Activated CD4-positive, alpha-beta T cell treated with anti-CD3 and anti-CD28 coated beads, Interleukin-10, Interleukin-2, amounts not matched to agents 100 ng/mL and 50 ng/mL, durations not matched to agents 16 hours and 8 hours (primary cell): Measurements from ENCODE around the gene KIF13A.
"Not testable (repeated sequence)": the region's sequence is repeated elsewhere in the genome, so short reads cannot be mapped to it uniquely, and the experiment has no call there.

Experiments used
- DNase-seq: peaks from one replicate; pipeline ENCODE4 v3.0.0-alpha.2; 2020

Gene KIF13A

DNA sequence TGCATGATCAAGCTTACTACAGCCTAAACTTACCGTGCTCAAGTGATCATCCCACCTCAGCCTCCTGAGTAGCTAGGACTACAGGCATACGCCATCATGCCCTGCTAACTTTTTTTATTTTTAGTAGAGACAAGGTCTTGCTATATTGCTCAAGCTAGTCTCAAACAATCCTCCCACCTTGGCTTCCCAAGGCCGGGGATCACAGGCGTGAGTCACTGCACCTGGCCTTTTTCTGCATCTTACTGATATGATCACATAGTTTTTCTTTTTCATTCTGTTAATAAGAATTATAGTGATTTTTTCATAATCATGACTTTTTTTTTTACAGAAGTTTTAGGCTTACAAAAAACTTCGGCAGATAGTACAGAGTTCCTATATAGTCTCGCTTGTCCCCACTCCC, 93.2 kb downstream of the KIF13A start:
- no peak for DNase-seq

DNA sequence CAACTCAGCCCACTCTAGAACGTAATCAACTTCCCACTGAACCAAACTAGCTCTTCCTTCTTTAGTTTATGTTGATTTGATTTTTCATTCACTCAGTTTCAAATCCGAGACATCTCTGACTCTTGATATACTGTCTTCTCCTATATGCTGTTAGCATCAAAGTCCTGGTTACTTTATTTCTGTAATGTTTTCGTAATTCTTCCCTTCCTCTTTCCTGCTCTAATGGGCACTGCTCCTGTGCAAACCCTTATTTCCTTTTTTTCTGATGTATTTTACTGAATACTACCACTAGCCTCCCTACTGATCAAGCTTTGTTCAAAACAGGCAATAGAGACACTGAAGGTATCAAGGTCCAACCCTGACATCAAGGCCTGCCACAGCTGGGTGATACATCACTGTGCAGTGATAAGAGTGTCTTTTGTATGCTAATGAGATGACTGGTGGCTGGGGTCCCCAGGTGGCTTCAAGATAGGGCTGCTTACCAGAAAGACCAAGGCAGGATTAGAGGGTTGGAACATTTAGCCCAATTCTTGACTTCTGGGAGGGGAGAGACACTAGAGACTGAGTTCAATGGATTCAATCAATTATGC, 95.2 kb downstream of the KIF13A start:
- no peak for DNase-seq

GRCh38 chr6:17890309-17890708, 97.1 kb downstream of the KIF13A start:
- DNase-seq, result no peak

DNA sequence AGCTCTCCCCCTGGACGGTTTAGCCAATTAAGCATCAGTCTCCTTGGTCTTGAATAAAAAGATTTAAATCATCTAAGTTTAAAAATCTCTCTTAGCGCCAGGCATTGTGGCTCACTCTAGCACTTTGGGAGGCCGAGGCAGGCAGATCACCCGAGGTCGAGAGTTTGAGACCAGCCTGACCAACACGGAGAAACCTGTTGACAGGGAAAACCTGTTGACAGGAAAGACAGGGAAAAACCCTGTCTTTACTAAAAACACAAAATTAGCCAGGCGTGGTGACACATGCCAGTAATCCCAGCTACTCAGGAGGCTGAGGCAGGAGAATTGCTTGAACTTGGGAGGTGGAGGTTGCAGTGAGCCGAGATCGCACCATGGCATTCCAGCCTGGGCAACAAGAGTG, 97.7 kb downstream of the KIF13A start:
- not testable (repeated sequence) for DNase-seq

DNA sequence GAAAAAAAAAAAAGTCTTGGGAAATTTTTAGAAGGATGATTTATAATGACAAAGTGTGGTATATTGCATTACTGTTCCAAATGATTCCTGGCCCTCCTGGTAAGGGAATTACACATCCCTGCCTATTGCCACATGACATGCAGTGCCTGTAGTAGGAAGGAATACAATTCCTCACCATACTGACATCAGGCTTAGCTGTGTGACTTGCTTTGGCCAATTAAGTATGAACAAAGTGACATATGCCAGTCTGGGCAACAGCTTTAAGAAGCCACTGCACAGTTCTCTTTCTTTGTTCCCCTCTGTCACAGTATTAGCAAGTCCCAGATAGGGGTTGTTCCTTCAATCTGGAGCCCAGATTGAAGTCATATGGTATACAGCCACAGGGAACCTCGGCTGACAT, 100.5 kb downstream of the KIF13A start:
- no peak for DNase-seq

DNA sequence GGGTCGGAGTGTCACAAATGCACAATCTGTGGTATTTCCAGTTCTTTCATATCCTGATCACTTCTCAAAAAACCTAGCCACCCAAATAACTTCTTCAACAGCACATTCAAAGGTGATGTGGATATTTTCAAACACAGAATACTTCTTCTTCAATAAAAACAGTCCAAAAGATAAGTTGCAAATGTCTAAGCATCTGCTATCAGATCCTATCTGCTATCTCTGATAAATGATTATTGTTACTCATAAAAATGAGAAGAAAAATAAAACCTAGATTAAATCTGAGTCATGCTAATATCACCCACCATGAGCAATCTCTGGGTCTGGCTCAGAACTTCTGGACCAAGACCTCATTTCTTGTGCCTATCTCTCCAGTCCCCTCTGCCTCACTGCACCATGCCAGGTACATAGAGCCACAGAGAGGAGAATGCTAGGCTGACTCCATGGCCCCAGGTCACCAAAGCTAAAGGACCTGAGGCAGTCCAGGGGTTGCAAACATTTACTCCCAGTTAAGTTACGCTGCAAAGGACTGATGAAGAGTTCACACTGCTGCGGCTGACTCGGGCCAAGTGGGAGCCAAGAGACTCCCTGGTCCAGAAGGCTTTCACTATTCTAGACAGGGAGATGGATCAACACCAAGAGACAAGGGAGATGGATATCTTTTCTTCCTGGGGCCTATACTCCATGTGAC, 101.4 kb downstream of the KIF13A start:
- DNase-seq, result no peak

GRCh38 chr6:17884498-17885478, 102.6 kb downstream of the KIF13A start:
- DNase-seq, result peak; percentile 78

- DNase-seq, result no peak
Measured at GRCh38 chr6:17883665-17884497, 103.6 kb downstream of the KIF13A start.

GRCh38 chr6:17881085-17881858, 106.2 kb downstream of the KIF13A start:
- no peak for DNase-seq

- no peak for DNase-seq
Measured at GRCh38 chr6:17879184-17879583, 108.3 kb downstream of the KIF13A start.

DNA sequence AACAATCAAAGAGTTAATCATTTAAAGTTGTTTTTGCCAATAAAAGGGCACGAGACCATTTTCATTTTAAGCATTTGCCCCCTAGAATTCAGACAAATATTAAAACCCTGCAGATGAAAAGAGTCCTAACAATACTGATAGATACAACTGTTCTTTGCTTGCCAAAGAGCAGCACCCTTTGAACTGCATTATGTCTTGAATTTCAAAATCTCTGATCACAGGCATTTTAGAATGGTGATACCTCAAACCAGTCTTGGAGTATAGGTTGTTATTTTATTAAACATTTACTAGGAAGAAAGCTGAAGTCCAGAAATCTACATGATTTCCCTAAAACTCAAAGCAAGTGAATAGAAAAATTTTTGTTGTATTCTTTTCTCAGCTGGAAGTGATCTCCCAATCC, 108.7 kb downstream of the KIF13A start:
- DNase-seq, result no peak

GRCh38 chr6:17877895-17878440, 109.5 kb downstream of the KIF13A start:
- no peak for DNase-seq

DNA sequence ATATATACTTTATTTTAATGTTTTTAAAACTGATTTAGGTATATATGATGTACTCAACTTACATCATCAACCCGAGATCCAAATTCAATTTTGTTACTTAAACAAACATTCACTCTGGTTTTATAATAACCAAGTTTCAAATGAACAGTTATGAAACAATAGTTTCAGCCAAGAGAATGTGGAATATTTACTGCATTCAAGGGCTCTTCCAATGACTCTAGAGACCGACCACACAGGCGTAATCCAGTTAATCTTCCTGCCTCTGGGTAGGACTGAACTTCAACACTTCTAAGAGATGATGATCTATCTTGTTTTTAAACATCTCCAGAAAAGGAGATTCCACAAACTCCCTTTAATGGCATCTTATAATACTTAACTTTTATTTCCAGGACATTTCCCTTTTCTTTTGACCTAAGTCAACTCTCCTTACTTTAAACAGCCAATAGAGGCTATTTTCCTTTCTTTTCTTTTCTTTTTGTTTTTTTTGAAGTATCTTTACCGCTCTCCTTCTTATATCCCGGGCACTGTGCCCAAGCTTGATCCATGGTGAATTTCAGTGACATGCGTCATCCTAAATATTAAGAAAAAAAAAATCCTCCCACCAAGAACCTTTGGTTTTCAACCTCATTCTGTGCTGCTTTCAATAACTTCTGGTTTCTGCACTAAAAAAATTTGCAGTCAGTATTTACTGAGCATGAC, 110.1 kb downstream of the KIF13A start:
- DNase-seq, result no peak

GRCh38 chr6:17874753-17875152, 112.7 kb downstream of the KIF13A start:
- no peak for DNase-seq

DNA sequence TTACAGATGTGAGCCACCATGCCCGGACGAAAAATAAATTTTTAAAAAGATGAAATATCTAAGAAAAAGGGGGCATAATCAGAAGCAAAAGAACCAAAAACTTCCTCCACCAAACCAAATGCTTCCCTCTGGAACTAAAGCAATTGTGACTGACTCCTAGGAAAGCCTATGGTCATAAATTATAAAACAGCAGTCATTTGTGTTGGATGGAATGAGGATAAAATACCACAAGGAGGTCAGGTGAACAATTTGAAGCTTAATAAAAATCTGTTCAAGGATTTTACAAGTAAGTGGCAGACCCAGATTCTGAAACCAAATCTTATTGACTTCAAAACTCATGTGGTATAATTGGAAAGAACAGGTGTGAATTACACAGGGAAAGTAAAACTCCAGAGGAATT, 114.5 kb downstream of the KIF13A start:
- DNase-seq, result no peak

DNA sequence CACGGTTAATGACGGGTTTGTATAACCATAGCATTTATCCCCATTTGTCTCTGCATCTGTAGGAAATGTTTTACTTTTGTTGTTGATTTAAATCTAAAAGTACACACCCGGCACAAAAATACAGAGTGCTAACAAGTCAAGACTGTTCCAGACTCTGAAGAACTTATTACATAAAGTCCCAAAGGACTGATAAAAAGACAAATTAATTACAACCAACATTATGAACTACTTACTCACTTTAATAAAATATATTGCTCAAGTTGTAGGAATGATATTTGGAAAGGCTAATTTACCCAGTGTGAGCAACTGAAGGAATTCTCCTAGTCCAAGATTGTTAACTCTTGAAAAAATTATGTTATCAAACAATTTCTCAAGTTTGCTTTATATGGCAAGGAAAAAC, 115.6 kb downstream of the KIF13A start:
- DNase-seq, result no peak

- no peak for DNase-seq
Measured at GRCh38 chr6:17871189-17871519, 116.3 kb downstream of the KIF13A start.

- no peak for DNase-seq
Measured at GRCh38 chr6:17870300-17871188, 116.9 kb downstream of the KIF13A start.

DNA sequence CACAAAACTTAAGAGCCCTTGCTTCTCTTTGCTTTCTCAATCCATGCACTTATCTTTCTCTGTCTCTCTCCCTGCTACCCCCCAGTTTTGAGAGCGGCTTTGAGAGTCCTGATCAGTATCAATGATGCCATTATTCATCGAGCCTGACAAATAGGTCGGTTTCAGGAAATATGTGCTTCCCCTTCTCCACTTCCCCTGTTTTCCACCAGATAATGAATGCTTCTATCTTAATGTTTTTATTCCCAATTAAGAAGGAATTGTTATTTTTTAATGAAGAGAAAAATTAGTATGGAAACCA, 117.7 kb downstream of the KIF13A start:
- DNase-seq, result no peak

DNA sequence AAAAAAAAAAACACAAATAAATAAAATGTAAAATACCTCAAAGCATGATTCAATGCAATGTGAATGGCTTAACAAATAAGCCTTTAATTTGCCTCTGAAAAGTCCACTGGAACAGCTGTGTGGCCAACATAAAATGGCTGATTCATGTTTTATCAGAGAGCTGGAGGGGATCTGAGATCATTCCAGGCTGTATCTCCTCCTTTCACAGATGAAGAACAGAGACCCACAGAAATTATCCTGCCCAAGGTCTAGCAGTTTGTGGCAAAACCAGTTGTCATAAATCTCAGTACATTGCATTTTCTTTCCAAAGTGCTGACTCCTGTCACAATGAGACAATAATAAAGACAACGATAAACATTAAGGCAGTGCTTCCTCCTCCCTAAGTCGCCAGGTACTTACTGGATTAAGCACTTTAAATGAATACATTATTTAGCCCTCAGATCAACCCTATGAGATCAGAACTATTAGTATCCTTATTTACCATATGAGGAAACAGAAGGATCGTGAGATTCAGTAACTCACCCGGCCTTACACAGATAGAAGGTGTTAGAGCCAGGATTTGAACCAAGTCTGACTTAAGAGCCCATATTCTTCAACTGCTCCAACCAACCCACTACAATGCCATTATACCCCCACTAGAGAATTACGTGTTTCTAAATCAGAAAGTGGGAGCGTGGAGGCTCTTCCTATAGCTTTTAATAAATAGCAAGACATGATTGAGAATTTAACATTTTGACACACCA, 118.3 kb downstream of the KIF13A start:
- no peak for DNase-seq
